Stimulated activated CD4-positive, alpha-beta T cell treated with anti-CD3 and anti-CD28 coated beads, Interleukin-12 subunit alpha, Interleukin-12 subunit beta, amount 100 ng/mL, for 4 hours (primary cell): ENCODE data around the gene KRT83.

Experiments used
- DNase-seq: peaks from one replicate; pipeline ENCODE4 v3.0.0-alpha.2; 2020

KRT83 gene

DNA sequence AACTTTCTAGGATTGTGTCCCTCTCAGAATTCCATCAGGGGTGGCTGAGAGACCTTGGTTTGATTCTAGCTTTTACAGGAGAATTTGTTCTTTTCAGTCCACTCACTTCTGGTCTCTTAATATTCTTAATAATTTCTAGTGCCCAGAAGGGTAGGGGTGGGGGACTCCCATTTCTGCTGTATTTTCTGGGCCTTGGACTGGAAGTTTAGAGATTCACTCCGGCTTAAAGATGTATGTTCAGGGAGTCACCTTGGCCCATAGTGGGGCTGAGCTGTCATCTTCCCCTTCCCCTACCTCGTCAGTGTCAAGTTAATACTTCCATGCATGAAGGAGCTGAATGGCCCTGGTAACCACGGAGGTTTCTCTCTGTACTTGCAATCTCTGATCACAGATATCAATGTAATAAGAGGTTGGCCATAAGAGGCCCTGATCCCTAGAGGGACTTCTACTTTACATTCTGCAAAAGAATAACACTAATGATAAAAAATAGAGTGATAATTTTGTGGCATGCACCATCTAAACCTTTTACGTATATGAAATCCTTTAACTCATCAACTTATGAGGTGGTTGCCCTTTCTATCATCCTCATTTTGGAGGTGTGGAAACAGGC is 36.5 kb downstream of the KRT83 start:
- DNase-seq: no peak

DNA sequence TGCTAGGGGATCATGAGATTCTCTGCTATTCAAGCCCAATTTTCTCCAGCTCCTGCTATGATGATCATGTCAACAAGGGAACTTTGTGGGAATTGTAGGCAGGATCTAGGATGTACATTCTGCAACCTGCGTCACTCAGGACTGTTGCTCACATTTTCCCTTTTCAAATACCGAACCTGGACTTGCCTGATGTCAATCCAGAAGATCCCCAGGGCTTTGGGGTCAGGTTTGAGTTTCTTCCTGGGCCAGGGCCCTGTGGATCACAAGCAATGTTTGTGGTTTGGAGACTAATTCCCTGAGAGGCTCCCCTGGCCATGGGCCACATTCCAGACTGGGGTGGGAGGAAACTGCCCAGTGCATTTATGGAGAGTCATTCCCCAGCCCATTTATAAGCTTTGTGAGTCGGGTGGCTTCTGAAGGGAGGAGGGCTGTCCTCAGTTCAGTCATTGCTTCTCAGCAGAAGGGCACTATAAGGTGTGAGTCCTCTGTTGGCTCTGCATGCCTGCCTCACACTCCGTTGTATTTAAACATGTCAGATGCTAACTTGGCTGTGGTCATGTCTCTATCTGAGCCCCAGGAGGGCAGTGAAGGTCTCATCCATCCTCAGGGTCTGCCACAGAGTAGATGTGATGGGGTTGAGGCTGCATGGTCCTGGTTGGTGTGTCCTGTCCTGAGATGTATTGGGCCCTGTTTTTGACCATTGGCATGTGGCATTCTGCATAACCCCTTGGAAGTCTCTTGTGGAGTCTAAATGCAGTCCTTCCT is 40.2 kb downstream of the KRT83 start:
- DNase-seq: no peak

DNA sequence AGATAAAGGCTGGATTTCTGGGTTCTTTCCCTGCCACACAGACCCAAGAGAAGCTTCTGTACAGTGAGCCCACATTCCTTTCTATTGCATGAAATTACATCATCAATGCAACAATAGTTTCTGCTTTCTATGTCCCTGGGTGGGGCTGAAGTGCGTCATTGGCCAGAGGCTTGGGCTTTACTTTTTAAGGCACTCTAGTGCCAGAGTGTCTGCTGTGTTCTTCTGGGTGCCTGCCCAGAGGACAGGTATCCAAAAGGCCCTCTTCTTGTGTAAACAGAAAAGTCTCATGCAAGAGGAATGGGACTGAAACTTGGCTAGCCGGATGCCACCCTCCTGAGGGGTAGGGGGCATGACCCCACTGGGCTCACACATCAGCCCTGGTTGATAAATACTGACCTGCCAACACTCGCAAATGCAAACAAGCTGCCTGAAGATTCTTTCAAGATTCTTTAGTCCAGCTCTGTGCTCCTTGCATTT is 40.8 kb downstream of the KRT83 start:
- no peak for DNase-seq

DNA sequence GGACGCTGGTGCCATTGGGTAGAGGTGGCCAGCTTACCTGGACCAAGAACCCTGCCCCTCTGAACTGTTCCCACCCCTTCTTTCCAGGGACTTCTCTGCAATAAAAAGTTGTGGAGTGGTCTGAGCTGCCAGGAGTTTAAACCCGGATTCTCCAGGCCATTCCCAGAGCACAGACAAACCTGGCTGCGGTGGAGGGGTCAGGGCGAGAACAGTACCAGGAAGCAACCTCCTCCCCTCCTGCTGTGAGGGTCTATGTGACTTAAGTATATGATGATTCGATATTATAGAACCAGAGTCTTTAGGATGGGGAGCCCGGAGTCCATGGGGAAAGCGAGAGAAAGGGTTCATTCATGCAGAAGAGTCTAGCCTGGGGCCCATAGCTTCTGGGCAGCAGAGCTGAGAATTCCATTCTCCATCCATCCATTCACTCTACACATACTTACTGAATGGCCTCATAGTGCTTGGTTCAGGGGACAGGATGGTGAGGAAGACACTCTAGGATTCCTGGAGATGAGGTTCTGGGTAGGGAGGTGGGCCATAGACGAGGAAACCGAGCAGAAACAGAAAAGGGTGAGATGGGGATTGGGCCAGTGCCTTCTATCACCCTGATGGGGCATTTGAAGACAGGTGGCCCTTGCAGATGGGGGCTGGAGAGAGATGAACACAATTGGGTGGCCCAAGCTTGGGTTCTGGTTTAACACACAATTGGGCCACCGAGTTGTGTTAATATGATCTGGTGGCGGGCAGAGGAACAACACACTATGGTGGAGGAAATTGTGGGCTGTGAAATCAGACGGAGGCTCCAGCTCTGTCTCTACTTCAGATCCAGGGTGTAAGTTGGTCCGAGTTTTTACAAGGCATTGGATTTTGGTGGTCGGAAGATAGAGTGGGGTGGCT is 41.5 kb downstream of the KRT83 start:
- no peak for DNase-seq

DNA sequence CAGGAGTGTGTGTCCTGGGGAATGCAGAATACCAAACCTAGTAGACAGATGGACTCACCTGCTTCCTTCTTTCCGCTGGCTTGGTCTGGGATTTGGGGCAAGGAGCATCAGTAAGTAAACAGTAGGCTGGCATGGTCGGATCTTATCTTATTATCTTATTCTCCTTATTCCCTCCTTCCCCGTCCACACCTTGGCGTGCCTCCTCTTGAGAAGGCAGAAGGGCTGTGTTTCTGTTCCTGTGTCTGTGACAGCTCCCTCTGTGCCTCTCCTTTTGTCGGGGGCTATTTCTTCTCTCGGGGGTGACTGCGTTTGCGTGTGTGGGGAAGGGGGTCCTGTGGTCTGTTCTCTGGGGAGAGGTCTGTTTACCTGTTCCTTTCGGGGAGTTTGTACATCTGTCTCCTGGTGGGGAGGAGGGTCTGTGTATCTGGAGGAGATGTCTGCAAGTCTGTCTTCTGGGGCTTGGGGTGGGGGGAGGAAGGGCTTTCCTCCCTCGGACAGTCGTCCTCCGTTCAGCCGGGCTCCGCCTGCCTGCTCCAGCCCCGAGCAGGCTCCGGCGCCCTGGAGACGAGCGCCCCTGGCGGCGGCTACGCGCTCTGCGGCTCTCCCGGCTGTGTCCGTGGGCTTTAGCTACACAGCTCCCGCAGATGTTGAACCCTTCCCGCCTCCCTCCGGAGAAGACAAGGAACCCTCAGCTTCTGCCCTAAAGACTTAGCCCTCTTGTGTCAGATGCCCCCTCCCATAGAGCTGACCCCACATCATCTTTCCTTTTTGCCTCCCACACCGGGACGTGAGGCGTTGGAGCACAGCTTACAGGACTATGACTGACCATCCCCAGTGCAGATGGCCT is 42.4 kb downstream of the KRT83 start:
- DNase-seq: peak; percentile 73

DNA sequence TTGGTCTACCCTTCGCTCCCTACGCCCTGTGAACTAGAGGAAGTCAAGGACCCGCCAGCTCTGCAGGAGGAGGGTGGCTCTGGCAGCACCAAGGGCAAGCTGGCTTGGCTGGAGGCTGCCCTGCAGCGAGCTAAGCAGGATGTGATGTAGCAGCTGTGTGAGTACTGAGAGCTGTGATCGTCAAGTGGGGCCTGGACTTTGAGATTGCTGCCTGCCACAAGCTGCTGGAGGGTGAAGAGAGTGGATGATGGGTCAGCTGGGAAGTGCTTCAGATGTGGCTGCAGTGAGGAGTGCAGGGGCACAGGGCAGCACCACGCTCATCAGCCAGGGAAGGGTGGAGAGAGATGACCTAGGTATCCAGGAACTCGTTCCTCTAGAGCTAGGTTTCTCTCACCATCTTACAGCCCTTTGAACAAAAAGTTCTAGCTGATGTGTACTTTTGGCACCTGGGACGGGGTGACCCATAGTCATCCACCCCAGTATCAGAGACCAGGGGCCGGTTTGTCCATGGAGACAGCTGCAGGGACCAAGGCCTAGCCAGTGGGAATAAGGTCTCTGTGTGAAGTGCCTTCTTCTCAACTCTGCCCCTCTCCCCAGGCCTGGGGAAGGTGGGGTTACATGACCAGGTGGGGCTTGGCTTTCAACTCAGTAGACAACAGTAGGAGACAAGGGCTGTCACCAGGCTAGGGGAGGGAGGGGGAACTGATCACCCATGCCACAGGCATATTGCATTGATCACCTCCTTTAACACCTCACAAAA is 43.5 kb downstream of the KRT83 start:
- DNase-seq: no peak

DNA sequence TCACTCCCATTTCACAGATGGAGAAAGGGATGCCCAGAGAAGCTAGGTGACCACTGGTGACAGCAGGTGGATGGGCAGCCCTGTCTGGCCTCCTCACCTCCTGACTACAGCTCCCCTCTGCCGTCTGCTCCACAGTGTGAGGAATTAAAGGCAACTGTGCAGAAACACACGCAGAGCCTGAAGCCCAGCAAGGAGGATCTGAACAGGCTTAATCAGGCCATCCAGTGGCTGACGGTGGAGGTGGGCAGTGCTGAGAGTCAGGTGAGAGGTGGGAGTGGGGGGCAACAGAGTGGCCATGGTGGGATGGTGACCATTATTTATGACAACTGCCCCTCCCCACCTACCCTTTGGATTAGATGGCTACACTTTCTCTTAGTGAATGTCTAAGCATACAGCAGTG is 45.5 kb downstream of the KRT83 start:
- no peak for DNase-seq

DNA sequence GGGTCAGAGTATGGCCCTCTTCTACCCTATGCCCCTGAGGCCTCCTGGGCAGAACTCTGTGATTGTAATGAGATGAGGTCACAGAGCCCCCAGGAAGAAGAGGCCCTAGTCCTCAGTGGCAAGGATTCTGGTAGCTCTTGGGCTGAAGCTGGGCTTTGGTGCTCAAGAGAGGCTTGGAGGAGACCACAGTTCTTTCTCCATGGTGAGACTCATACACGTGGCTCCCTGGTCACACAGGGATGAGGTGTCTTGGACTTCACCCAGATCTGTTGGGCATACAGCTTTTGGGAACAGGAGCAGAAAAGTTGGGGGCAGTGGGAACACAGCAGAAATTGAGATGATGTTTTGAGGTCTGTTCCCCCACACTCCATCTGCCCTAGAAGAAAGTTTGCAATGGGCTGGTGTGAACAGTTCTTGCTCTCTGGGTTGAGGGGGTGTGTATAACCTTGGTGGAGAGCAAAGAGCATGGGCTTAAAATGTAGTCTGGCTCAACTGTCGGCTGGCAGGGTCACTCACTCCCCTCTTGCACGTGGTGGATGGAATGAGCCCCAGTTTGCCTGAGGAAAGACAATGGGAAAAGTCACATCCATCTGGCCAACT is 46.6 kb downstream of the KRT83 start, which contains the start of gene KRT86:
TSS of gene KRT86 (plus strand) at position 125 of the 600 bp plus-strand sequence. CDS start 27,272 bp downstream, outside the sequence.
- no peak for DNase-seq

DNA sequence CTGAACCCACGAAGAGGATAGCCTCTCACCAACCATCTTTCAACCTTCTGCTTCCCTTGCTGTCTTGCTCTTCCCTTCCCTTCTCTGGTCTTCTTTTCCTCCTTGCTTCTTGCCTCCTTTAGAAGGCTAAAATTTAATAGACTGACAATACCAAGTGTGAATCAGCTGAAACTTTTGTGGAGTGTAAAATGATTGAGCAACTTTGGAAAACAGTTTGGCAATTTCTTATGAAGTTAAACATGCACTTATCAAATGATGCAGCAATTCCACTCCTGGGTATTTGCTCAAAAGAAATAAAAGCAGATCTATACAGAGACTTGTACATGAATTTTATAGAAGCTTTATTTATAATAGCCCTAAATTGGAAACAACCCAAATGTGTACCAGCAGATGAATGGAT is 50.0 kb downstream of the KRT83 start:
- no peak for DNase-seq

DNA sequence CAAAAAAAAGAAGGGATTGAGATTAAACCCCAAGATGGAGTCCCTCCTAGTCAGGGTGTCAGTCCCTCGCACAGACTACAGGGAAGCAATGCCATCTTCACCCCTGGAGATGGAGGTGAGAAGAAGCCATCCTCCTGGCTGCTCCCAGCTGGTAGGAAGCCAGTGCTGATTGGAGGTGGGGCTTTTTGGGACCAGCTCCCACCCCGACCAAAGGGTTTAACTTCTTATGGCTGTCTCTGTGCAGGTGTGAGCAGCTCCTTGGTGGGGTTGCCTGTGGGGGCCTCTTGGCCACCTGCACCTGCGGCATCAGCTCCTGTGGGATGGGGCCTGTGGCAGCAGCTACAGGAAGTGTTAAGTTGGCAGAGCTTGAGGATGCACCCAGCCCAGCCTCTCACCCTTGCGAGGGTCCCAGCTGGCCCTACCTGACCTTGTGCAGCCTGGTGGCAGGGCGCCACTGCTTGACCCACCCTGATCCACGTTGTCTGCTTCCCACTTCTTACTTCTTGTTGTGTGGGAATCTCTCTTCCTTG is 50.6 kb downstream of the KRT83 start:
- DNase-seq: no peak

DNA sequence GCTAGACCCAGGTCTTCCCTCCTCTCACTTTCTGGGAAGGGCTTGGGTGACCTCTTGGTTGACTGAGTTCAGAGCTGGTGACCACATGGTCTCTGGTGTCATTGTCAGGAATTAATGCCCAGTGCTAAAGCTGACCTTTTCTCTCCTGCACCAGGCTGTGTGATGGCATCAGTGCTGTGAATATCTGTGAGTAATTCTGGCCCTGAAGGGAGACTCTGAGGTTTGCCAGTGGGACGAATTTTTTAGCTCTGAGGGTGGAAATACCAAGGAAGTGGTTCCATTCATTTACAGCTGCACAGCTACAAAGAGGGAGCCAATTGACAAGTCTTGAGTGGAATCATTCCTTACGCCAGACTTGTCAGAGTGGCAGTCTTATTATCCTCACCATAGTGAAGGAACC is 53.0 kb downstream of the KRT83 start:
- no peak for DNase-seq

DNA sequence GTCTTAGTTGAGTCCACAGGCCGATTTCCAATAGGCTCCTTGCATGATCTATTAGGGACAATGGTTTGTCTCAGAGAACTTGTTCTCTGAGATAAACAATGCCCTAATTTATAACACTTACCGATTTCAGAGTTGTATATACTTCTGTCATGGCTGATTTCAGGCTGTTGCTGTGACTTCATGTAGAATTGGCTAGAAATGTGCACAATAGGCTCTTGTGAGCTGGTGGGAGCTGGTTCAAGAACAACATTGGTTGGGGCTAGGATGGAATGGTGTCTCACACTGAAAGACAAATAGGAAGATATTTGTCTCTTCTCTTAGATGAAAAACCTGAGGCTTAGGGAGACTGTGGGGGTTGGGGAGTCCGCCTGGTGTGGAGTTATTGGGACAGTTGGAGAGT is 53.5 kb downstream of the KRT83 start:
- no peak for DNase-seq

DNA sequence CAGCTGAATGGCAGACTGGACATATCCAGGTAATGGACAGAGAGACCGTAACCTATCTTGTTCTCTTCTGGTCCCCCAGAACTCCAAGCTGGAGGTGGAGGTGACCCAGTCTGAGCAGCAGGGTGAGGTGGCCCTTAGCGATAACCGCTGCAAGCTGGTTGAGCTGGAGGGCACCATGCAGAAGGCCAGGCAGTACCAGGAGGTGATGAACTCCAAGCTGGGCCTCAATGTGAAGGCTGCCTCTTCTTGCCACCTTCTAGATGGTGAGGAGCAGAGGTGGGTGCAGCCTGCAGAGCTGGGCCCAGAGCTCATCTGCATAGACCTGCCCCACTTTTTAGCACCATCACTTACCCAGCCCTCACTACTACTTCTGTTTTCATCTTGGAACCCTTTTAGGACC is 53.9 kb downstream of the KRT83 start:
- DNase-seq: no peak

DNA sequence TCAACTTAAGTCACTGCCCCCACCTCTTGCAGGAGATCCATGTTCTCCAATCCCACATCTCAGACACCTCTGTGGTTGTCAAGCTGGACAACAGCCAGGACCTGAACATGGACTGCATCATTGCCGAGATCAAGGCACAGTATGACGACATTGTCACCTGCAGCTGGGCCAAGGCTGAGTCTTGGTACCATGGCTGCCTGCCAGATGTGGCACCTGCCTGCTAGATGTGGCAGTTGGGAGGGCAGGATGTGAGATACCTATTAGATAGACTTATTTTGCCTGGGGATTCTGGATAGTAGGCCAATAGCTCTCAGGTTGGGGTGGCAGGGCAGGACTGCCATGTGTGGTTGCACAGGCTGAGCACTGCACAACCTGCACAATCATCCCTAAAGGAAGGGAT is 54.7 kb downstream of the KRT83 start:
- no peak for DNase-seq

DNA sequence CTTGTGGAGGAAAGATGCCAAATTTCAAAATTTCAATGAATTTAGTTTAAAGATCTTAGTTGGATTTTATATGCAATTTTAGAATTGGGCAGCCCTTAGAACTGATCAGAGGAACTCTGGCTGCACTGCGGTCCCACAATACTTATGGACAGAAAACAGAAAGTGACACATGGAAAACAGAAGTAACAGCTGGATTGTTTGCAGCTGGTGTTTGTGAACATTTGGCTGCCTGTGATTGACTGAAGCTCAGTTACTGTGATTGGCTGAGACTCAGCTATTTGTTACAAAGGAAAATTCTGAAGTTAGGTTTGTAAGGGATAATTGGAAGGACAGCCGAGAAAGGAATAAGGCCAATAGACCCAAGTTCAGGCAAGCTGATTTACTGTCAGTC is 56.8 kb downstream of the KRT83 start:
- no peak for DNase-seq
